WTC11 (cell line): Measurements from ENCODE around the gene TMEM108. TPM values are rescaled to one million over a fixed set of nuclear protein-coding genes. Genes with fewer than 3 reads are reported as not detected.

Experiments
- ATAC-seq: fragments of 200-7000 bp; cut with Tn5 transposase; 2 replicates; pipeline ENCODE4 v1.10.0; 2021; ENCODE audit warnings: mild to moderate bottlenecking, moderate library complexity
- CTCF ChIA-PET: fragments of 300-600 bp; sonication (Branson Sonifier 250); formaldehyde crosslinking; loops from one replicate; lab custom pipeline; 2021; ENCODE audit warnings: antibody characterized with exemption; lab: Charles Lee
- POLR2A ChIA-PET: fragments of 350-600 bp; sonication (Branson Sonifier 250); formaldehyde crosslinking; loops from one replicate; lab custom pipeline; 2021; ENCODE audit warnings: antibody characterized with exemption; lab: Charles Lee
- DNase-seq: peaks from one replicate; pipeline ENCODE4 v3.0.0; 2021; ENCODE audit warnings: low spot score
- H3K27ac Mint-ChIP-seq: 2 replicates; pipeline ENCODE4 v1.8.0; 2021; ENCODE audit warnings: mixed read lengths
- H3K27me3 Mint-ChIP-seq: 2 replicates; pipeline ENCODE4 v1.8.0; 2021; ENCODE audit warnings: low read depth, mild to moderate bottlenecking, moderate library complexity, mixed read lengths
- H3K36me3 Mint-ChIP-seq: 2 replicates; pipeline ENCODE4 v1.8.0; 2021; ENCODE audit warnings: mixed read lengths
- H3K4me1 Mint-ChIP-seq: 2 replicates; pipeline ENCODE4 v1.8.0; 2022; ENCODE audit warnings: mixed read lengths
- H3K4me3 Mint-ChIP-seq: 2 replicates; pipeline ENCODE4 v1.8.0; 2021; ENCODE audit warnings: mild to moderate bottlenecking, moderate library complexity, mixed read lengths
- H3K9me3 Mint-ChIP-seq: 2 replicates; pipeline ENCODE4 v1.8.0; 2021; ENCODE audit warnings: mixed read lengths
- ATF3 ChIP-seq: sonication (generic); formaldehyde crosslinking; conservative IDR thresholded peaks from 2 replicates; pipeline ENCODE4 v1.8.1; 2022; ENCODE audit warnings: mild to moderate bottlenecking, missing genetic modification reagents
- ATF6 ChIP-seq: sonication (generic); formaldehyde crosslinking; IDR thresholded peaks from 2 replicates; pipeline ENCODE4 v1.8.1; 2023; ENCODE audit warnings: mild to moderate bottlenecking, missing genetic modification reagents
- CDX4 ChIP-seq: fragments of 250-450 bp; sonication (Bioruptor Pico); IDR thresholded peaks from 2 replicates; pipeline ENCODE4 v1.9.0; 2021; ENCODE audit warnings: moderate library complexity, mild to moderate bottlenecking, inconsistent platforms, borderline replicate concordance
- E2F4 ChIP-seq: sonication (generic); formaldehyde crosslinking; IDR thresholded peaks from 2 replicates; pipeline ENCODE4 v1.8.1; 2022; ENCODE audit warnings: low read depth, mild to moderate bottlenecking, moderate library complexity, missing genetic modification reagents, borderline replicate concordance
- EMX1 ChIP-seq: fragments of 250-450 bp; sonication (Bioruptor Pico); IDR thresholded peaks from 2 replicates; pipeline ENCODE4 v1.8.0; 2021; ENCODE audit warnings: mild to moderate bottlenecking
- FOXJ3 ChIP-seq: sonication (generic); formaldehyde crosslinking; IDR thresholded peaks from 2 replicates; pipeline ENCODE4 v1.9.0; 2021; ENCODE audit warnings: missing genetic modification reagents, mild to moderate bottlenecking, borderline replicate concordance
- FOXP1 ChIP-seq: sonication (generic); formaldehyde crosslinking; IDR thresholded peaks from 2 replicates; pipeline ENCODE4 v1.8.0; 2022; ENCODE audit warnings: missing genetic modification reagents, mild to moderate bottlenecking, moderate library complexity, borderline replicate concordance
- GTF2I ChIP-seq: fragments of 250-450 bp; sonication (Bioruptor Pico); conservative IDR thresholded peaks from 2 replicates; pipeline ENCODE4 v1.4.0; 2021; ENCODE audit warnings: mild to moderate bottlenecking
- IRF1 ChIP-seq: sonication (generic); formaldehyde crosslinking; IDR thresholded peaks from 2 replicates; pipeline ENCODE4 v1.8.0; 2023; ENCODE audit warnings: missing genetic modification reagents
- JAZF1 ChIP-seq: fragments of 250-450 bp; sonication (Bioruptor Pico); IDR thresholded peaks from 2 replicates; pipeline ENCODE4 v1.9.0; 2021; ENCODE audit warnings: moderate library complexity, mild to moderate bottlenecking, inconsistent platforms
- KAT7 ChIP-seq: sonication (generic); formaldehyde crosslinking; IDR thresholded peaks from 2 replicates; pipeline ENCODE4 v1.8.1; 2023; ENCODE audit warnings: missing genetic modification reagents, mild to moderate bottlenecking, borderline replicate concordance
- MLX ChIP-seq: sonication (generic); formaldehyde crosslinking; IDR thresholded peaks from 2 replicates; pipeline ENCODE4 v1.8.1; 2023; ENCODE audit warnings: mild to moderate bottlenecking, missing genetic modification reagents, moderate library complexity
- MYBL2 ChIP-seq: sonication (generic); formaldehyde crosslinking; IDR thresholded peaks from 2 replicates; pipeline ENCODE4 v1.8.1; 2023; ENCODE audit warnings: mild to moderate bottlenecking, moderate library complexity, missing genetic modification reagents
- NR3C1 ChIP-seq: sonication (generic); formaldehyde crosslinking; conservative IDR thresholded peaks from 2 replicates; pipeline ENCODE4 v1.8.1; 2023; ENCODE audit warnings: low read depth, mild to moderate bottlenecking, missing genetic modification reagents
- OVOL2 ChIP-seq: fragments of 250-450 bp; sonication (Bioruptor Pico); IDR thresholded peaks from 2 replicates; pipeline ENCODE4 v1.9.0; 2021; ENCODE audit warnings: mild to moderate bottlenecking, borderline replicate concordance
- SP1 ChIP-seq: sonication (generic); formaldehyde crosslinking; conservative IDR thresholded peaks from 2 replicates; pipeline ENCODE4 v1.8.1; 2022; ENCODE audit warnings: missing genetic modification reagents
- TEAD4 ChIP-seq: sonication (generic); formaldehyde crosslinking; IDR thresholded peaks from 2 replicates; pipeline ENCODE4 v1.8.0; 2022; ENCODE audit warnings: mild to moderate bottlenecking, missing genetic modification reagents
- USF1 ChIP-seq: sonication (generic); formaldehyde crosslinking; IDR thresholded peaks from 2 replicates; pipeline ENCODE4 v1.8.0; 2022; ENCODE audit warnings: mild to moderate bottlenecking, missing genetic modification reagents
- USF2 ChIP-seq: sonication (generic); formaldehyde crosslinking; IDR thresholded peaks from 2 replicates; pipeline ENCODE4 v1.8.1; 2023; ENCODE audit warnings: mild to moderate bottlenecking, missing genetic modification reagents, moderate library complexity
- ZBTB43 ChIP-seq: sonication (generic); formaldehyde crosslinking; IDR thresholded peaks from 2 replicates; pipeline ENCODE4 v1.8.1; 2023; ENCODE audit warnings: mild to moderate bottlenecking, missing genetic modification reagents
- ZNF138 ChIP-seq: sonication (generic); formaldehyde crosslinking; conservative IDR thresholded peaks from 2 replicates; pipeline ENCODE4 v1.8.1; 2022; ENCODE audit warnings: mild to moderate bottlenecking, moderate library complexity, missing genetic modification reagents
- ZNF423 ChIP-seq: fragments of 250-450 bp; sonication (Bioruptor Pico); IDR thresholded peaks from 2 replicates; pipeline ENCODE4 v2.1.2; 2022; ENCODE audit warnings: mild to moderate bottlenecking, moderate library complexity
- total RNA-seq: library from RNA; stranded (reverse); gene quantifications from 3 replicates; pipeline ENCODE4 v1.2.3, GENCODE V29; 2021

Gene TMEM108
- total RNA-seq, 1 experiment from 2014 or later, result 14.7 TPM

- no peak for ATAC-seq
- Mint-ChIP-seq H3K36me3 (no peaks in the 10 kb centered on the region), H3K4me1 (peaks cover 10% of the 10 kb centered on the region), H3K27me3 (no peaks in the 10 kb centered on the region; the same call in 1 of the 2 replicates), H3K9me3 (no peaks in the 10 kb centered on the region), H3K27ac (no peak overlapping the region), H3K4me3 (no peak overlapping the region)
- no peak for DNase-seq
- POLR2A ChIA-PET, result no interaction called here
- TF ChIP-seq CDX4 (CRISPR knock-in tag), result no peak
- TF ChIP-seq USF2 (CRISPR knock-in tag), result no peak
- no peak for TF ChIP-seq GTF2I (CRISPR knock-in tag)
- no peak for TF ChIP-seq MLX (CRISPR knock-in tag)
- TF ChIP-seq MYBL2 (CRISPR knock-in tag), result no peak
- TF ChIP-seq ZBTB43, result no peak
- CTCF ChIA-PET, result interaction anchor here (1.1 kb wide), 1 partner anchor 326 kb away, joined by 3 read pairs; no protein-coding TSS in a partner anchor
Observed at GRCh38 chr3:133366921-133367320, 328.7 kb downstream of the TMEM108 start.

- POLR2A ChIA-PET, result no interaction called here
- no peaks in the 10 kb centered on the region; the same call in 1 of the 2 replicates for H3K27me3 Mint-ChIP-seq
- CTCF ChIA-PET, result interaction anchor here (1.1 kb wide), 1 partner anchor 326 kb away, joined by 3 read pairs; no protein-coding TSS in a partner anchor
- ATAC-seq, result no peak
- TF ChIP-seq USF1 (CRISPR knock-in tag) (no peak), SP1 (CRISPR knock-in tag) (no peak), ATF6 (CRISPR knock-in tag) (no peak), FOXJ3 (no peak), ZNF138 (CRISPR knock-in tag) (no peak), ATF3 (CRISPR knock-in tag) (no peak), KAT7 (CRISPR knock-in tag) (no peak), E2F4 (CRISPR knock-in tag) (no peak), OVOL2 (no peak), JAZF1 (CRISPR knock-in tag) (no peak), ZNF423 (CRISPR knock-in tag) (no peak), NR3C1 (CRISPR knock-in tag) (no peak), TEAD4 (CRISPR knock-in tag) (no peak), FOXP1 (CRISPR knock-in tag) (no peak), EMX1 (CRISPR knock-in tag) (no peak), GTF2I (CRISPR knock-in tag) (no peak), IRF1 (CRISPR knock-in tag) (no peak)
- TF ChIP-seq, all 79 proteins: peak for 0
- Mint-ChIP-seq H3K36me3 (no peaks in the 10 kb centered on the region), H3K4me3 (no peak overlapping the region), H3K9me3 (no peaks in the 10 kb centered on the region), H3K27ac (no peak overlapping the region), H3K4me1 (peaks cover 7% of the 10 kb centered on the region)
- DNase-seq, result no peak
Observed at GRCh38 chr3:133367403-133367802, 329.2 kb downstream of the TMEM108 start.
